ENCODE data around the gene SOX10.

DNA sequence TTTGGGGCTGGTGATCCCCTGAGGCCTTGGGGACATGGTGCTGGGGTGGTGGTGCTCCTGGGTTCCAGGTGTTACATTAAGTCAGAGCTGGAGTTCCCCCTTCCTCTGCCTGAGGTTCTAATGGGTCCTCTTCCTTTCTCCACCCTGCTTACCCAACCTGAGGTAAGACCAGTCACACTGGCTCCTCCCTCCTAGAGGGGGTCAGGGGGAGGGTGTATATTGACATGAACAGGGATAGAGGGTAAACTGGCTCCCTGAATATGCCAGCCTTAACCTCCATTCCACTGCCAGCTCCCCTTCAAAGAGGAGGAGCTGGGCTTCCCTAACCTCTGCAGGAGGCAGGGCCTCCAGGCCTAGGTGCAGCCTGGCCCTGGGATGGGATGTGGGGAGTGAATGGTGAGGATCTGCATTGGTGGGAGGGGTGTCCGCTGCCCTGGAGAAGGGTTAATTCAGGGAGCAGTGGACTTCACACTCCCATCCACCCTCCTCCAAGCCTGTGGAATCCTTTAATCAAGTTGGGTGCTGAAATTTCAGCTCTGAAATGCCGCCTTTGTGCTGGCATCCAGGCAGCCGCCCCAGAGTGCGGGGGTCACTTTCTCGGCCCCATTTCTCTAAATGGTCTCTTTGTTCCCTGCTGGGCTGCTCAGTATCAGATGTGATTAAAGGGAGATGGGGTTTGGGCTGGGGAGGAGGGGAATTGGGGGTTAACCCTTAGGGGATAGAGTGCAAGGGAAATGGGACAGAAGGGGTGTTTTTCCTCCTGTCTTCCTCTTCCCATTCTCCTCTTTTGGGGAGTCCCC, 15.7 kb downstream of the SOX10 start:
- TF ChIP-seq, protein P1, sequence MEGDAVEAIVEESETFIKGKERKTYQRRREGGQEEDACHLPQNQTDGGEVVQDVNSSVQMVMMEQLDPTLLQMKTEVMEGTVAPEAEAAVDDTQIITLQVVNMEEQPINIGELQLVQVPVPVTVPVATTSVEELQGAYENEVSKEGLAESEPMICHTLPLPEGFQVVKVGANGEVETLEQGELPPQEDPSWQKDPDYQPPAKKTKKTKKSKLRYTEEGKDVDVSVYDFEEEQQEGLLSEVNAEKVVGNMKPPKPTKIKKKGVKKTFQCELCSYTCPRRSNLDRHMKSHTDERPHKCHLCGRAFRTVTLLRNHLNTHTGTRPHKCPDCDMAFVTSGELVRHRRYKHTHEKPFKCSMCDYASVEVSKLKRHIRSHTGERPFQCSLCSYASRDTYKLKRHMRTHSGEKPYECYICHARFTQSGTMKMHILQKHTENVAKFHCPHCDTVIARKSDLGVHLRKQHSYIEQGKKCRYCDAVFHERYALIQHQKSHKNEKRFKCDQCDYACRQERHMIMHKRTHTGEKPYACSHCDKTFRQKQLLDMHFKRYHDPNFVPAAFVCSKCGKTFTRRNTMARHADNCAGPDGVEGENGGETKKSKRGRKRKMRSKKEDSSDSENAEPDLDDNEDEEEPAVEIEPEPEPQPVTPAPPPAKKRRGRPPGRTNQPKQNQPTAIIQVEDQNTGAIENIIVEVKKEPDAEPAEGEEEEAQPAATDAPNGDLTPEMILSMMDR (IDR thresholded peaks at IDR 0.05): no peak
- TF ChIP-seq POLR2A (IDR thresholded peaks at IDR 0.05): no peak
